Kidney epithelial cell (primary cell): Measurements from ENCODE around the gene SRRD. TPM values are rescaled to one million over a fixed set of nuclear protein-coding genes. Genes with fewer than 3 reads are reported as not detected.

Experiments used
- DNase-seq: peaks from one replicate; pipeline ENCODE4 v3.0.0-alpha.2; 2010; ENCODE audit warnings: low read depth
- H3K27me3 ChIP-seq: 2 replicates; pipeline ENCODE4 v1.6.0; 2011; ENCODE audit warnings: low read length; ENCODE audit not compliant: control insufficient read depth, insufficient read depth
- H3K36me3 ChIP-seq: 2 replicates; pipeline ENCODE4 v1.5.1; 2011; ENCODE audit warnings: low read length; ENCODE audit not compliant: control insufficient read depth, insufficient read depth
- H3K4me3 ChIP-seq: 2 replicates; pipeline ENCODE4 v1.5.1; 2011; ENCODE audit warnings: low read depth, mild to moderate bottlenecking, control low read depth, low read length
- total RNA-seq: library from RNA; depleted of rRNA; stranded (reverse); fragments of >200 nt; gene quantifications from 2 replicates; pipeline ENCODE4 v1.2.3, GENCODE V29; 2015
- TF ChIP-seq, protein P1 (sequence below): IDR thresholded peaks from 2 replicates; pipeline ENCODE4 v1.5.1; 2011; ENCODE audit warnings: mild to moderate bottlenecking, moderate library complexity, low read length, control low read depth, inconsistent platforms; ENCODE audit not compliant: insufficient read depth, poor library complexity, severe bottlenecking

Gene SRRD
- total RNA-seq, 1 donor from 2014 or later = 45.0 TPM

DNA sequence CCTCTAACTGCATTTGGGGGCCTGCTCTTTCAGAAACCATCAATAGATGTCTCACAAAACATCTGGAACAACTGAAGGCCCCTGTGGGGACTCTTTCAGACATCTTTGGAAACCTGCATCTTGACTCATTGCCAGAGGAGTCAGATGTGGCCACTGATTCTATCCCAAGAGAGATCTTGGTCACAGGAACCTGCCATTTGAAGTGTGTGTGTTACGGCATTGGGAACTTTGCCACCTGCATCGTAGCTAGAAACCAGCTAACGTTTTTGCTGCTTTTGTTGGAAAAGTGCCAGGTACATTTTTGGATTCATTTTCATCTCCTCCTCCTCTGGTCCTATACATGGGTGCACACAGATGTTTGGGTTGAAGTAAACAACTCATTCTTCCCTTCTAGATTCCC, 4.3 kb downstream of the SRRD start:
- no peak for DNase-seq
- Histone ChIP-seq H3K27me3 (no peaks in the 10 kb centered on the region), H3K4me3 (no peak overlapping the region), H3K36me3 (peaks cover 4% of the 10 kb centered on the region)
- TF ChIP-seq, protein P1, sequence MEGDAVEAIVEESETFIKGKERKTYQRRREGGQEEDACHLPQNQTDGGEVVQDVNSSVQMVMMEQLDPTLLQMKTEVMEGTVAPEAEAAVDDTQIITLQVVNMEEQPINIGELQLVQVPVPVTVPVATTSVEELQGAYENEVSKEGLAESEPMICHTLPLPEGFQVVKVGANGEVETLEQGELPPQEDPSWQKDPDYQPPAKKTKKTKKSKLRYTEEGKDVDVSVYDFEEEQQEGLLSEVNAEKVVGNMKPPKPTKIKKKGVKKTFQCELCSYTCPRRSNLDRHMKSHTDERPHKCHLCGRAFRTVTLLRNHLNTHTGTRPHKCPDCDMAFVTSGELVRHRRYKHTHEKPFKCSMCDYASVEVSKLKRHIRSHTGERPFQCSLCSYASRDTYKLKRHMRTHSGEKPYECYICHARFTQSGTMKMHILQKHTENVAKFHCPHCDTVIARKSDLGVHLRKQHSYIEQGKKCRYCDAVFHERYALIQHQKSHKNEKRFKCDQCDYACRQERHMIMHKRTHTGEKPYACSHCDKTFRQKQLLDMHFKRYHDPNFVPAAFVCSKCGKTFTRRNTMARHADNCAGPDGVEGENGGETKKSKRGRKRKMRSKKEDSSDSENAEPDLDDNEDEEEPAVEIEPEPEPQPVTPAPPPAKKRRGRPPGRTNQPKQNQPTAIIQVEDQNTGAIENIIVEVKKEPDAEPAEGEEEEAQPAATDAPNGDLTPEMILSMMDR = no peak

DNA sequence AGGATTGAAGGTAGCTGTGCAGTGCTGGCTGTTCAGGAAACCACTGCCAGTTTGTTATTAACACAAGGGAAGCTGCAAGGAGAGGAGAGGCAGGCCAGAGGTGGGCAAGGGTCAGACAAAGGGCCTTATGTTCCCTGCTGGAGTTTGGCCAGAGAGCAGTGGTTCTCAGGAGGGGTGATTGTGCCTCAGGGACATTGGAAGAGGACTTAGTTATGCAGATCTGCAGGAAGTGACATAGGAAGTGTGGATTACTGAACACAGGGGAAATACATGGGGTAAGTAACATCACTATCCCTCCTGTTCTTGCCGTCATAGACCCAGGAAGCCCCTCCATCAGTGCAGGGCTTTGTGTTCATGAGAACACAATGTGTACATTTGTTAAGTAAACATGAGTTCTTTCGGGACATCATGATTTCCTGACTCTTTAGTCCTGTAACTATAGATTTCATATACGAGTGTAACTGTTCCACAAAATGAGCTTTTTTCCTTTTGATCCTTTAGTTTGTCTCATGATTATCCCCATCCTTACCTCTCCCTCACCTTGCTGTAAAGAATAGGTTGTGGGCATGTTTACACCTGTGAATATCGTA, 5.9 kb downstream of the SRRD start:
- no peak for DNase-seq
- H3K36me3 ChIP-seq = peaks cover 4% of the 10 kb centered on the region

DNA sequence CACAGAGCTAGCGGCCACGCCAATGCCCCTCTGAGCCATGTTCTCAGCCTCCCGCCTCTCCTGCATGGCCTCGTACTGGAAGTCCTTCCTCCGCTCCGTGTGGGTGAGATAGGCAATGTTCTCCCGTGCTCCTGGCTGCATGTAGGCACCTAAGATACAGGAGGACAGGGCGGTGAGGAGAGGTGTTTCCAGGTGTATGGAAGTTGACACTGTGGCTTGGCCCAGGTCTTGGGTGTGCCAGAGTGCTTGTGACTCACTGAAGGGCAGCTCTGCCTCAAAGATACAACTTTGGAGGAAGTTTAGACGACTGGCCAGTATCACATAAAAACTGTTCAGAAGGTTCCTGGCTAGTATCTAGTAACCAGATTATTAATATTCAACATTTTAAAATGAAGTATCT, 8.5 kb downstream of the SRRD start:
- Histone ChIP-seq H3K4me3 (no peak overlapping the region), H3K27me3 (no peaks in the 10 kb centered on the region), H3K36me3 (peaks cover 4% of the 10 kb centered on the region)
- DNase-seq = no peak
- TF ChIP-seq, protein P1 = no peak

More for the DNA sequence above, 5.9 kb downstream of the SRRD start:
- TF ChIP-seq, protein P1 = no peak
- Histone ChIP-seq H3K4me3 (no peak overlapping the region), H3K27me3 (no peaks in the 10 kb centered on the region)

DNA sequence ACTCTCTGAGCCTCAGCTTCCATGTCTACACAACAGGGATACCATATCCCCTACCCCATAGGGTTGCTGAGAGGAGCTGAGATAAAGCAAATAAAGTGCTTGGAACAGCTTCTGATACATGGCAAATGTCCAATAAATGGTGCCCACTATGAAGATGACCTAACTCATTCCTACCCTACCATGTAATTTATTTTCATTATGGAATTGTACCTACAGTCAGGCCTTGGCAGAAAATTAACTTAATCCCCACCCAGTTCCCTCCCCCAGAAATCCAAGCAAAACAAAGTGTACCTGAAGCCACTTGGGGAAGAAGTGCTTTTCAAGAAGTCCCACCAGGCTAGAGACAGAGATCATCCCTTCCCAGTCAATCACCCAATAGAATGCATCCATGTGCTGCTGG, 10.8 kb downstream of the SRRD start:
- TF ChIP-seq, protein P1 = no peak
- no peak overlapping the region for H3K4me3 ChIP-seq
- no peaks in the 10 kb centered on the region for H3K27me3 ChIP-seq
- H3K36me3 ChIP-seq = peaks cover 5% of the 10 kb centered on the region
- DNase-seq = no peak

DNA sequence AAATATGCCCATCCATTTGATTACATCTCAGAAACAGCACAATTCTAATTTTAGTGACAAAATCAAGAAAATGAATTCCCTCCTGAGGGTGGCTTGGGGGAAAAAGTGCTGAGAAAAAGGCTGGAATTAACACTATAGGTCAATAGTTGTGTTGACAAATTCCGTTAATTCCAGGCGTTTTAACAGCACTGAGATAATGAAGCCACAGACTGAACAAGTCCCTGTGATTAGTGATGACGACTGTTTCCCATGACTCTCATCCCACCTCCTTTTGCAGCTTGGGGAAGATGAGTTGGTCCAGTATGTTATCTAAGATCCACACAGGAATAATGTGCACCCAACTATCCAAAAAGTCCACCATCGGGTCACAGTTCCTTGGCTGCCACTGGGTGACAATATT, 12.8 kb downstream of the SRRD start:
- TF ChIP-seq, protein P1 = no peak
- no peak for DNase-seq
- Histone ChIP-seq H3K36me3 (peaks cover 4% of the 10 kb centered on the region), H3K27me3 (no peaks in the 10 kb centered on the region), H3K4me3 (no peak overlapping the region)

DNA sequence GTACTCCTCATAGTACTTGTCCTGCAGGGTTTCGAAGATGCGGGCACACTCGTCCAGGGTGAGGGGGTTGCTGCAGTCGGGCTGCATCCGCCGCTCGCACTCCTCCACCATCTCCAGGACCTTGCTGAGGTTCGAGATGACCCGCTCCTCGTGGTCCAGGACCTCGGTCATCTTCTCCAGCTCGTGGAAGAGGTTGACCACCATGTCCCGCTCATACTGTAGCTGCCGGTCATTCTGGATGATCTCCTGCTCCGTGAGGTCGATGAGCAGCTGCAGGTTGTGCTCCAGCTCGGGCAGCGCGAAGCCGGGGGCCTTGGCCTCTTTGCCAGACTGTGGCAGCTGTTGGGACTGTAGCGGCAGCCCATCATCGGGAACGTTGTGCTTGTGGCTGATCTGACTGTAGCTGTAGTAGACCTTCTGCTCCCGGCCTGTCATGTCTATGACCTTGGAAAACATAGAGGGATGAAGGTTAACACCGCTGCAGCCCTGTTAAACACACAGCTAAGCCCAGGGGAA, 15.6 kb downstream of the SRRD start:
- TF ChIP-seq, protein P1 = no peak
- Histone ChIP-seq H3K36me3 (peaks cover 4% of the 10 kb centered on the region), H3K4me3 (no peak overlapping the region), H3K27me3 (no peaks in the 10 kb centered on the region)
- DNase-seq = no peak
